GM12878 (cell line): ENCODE measurements around the gene PHLDA2. TPM values are rescaled to one million over a fixed set of nuclear protein-coding genes. Genes with fewer than 3 reads are reported as not detected.

Source experiments
- ATAC-seq: fragments of 200-7000 bp; cut with Tn5 transposase; 3 replicates; pipeline ENCODE4 v1.9.1; 2020; ENCODE audit warnings: mild to moderate bottlenecking, moderate library complexity
- BruUV-seq: library from RNA; stranded (reverse); fragments of 400-500 nt; replicated peaks from 2 replicates; lab custom pipeline; 2021; lab: Mats Ljungman, UMichigan
- CTCF ChIA-PET: fragments of 300-600 bp; sonication (Branson Sonifier 250); formaldehyde crosslinking; extraction: SDS; loops from one replicate; lab custom pipeline; 2021; ENCODE audit warnings: inconsistent platforms; lab: Yijun Ruan, JAX
- POLR2A ChIA-PET: fragments of 350-600 bp; formaldehyde crosslinking; extraction: SDS; loops from one replicate; lab custom pipeline; 2021; ENCODE audit warnings: inconsistent platforms; lab: Charles Lee
- RAD21 ChIA-PET: fragments of 300-600 bp; sonication (Branson Sonifier 250); formaldehyde crosslinking; loops from one replicate; lab custom pipeline; 2023; ENCODE audit warnings: antibody characterized with exemption; ENCODE audit not compliant: unreplicated experiment; lab: Charles Lee
- SMC1A ChIA-PET: fragments of 300-600 bp; sonication (Branson Sonifier 250); formaldehyde crosslinking; loops from one replicate; lab custom pipeline; 2023; ENCODE audit not compliant: unreplicated experiment, uncharacterized antibody; lab: Charles Lee
- DNase-seq: peaks from one replicate; pipeline ENCODE4 v3.0.0-alpha.2; 2011; ENCODE audit warnings: low read depth, low spot score
- FAIRE-seq: peaks from 3 replicates; lab custom pipeline; 2011; peaks lifted over from hg19 to GRCh38; lab: Jason Lieb, UNC
- H2AFZ ChIP-seq: 2 replicates; pipeline ENCODE4 v1.6.0; 2011; ENCODE audit warnings: low read depth, low read length, control low read depth; ENCODE audit not compliant: control insufficient read depth
- H3K27ac ChIP-seq: 2 replicates; pipeline ENCODE4 v1.5.1; 2011; ENCODE audit warnings: control low read depth; ENCODE audit not compliant: control insufficient read depth, insufficient read depth
- H3K27me3 ChIP-seq, 2 experiments: replicated peaks in 1 of 2; 2 replicates each; pipeline versions ENCODE4 v1.6.0 to v1.6.1; 2011; ENCODE audit warnings: low read length in 1 of 2; ENCODE audit not compliant: control insufficient read depth in 2 of 2, insufficient read depth in 2 of 2
- H3K36me3 ChIP-seq, 2 experiments: 2 replicates each; pipeline ENCODE4 v1.5.1; 2011; ENCODE audit warnings: low read length in 1 of 2; ENCODE audit not compliant: control insufficient read depth in 2 of 2, insufficient read depth in 2 of 2
- H3K4me1 ChIP-seq: 2 replicates; pipeline ENCODE4 v1.6.1; 2011; ENCODE audit warnings: mild to moderate bottlenecking, low read length, moderate library complexity, mixed read lengths; ENCODE audit not compliant: control insufficient read depth, insufficient read depth
- H3K4me2 ChIP-seq: 2 replicates; pipeline ENCODE4 v1.6.0; 2011; ENCODE audit warnings: control low read depth; ENCODE audit not compliant: control insufficient read depth, insufficient read depth
- H3K4me3 ChIP-seq: fragments of 200-600 bp; sonication (generic); 2 replicates; pipeline ENCODE4 v1.5.1; 2016
- H3K79me2 ChIP-seq: 2 replicates; pipeline ENCODE4 v1.6.0; 2011; ENCODE audit warnings: low read length; ENCODE audit not compliant: control insufficient read depth, insufficient read depth
- H3K9ac ChIP-seq: 2 replicates; pipeline ENCODE4 v1.8.0; 2011; ENCODE audit warnings: low read length, control low read depth, mixed read lengths; ENCODE audit not compliant: control insufficient read depth, insufficient read depth
- H3K9me3 ChIP-seq: replicated peaks from 3 replicates; pipeline ENCODE4 v1.5.1; 2011; ENCODE audit warnings: mild to moderate bottlenecking, low read length; ENCODE audit not compliant: control insufficient read depth, insufficient read depth
- H4K20me1 ChIP-seq: 2 replicates; pipeline ENCODE4 v1.6.0; 2011; ENCODE audit not compliant: control insufficient read depth, insufficient read depth
- BMI1 ChIP-seq: fragments of 450-650 bp; IDR thresholded peaks from 2 replicates; pipeline ENCODE4 v1.6.1; 2016; ENCODE audit warnings: mild to moderate bottlenecking, moderate library complexity, borderline replicate concordance
- CHD4 ChIP-seq: fragments of 200-600 bp; sonication (generic); IDR thresholded peaks from 2 replicates; pipeline ENCODE4 v1.6.1; 2016; ENCODE audit warnings: mild to moderate bottlenecking
- FOXM1 ChIP-seq: IDR thresholded peaks from 2 replicates; pipeline ENCODE4 v1.6.1; 2012; ENCODE audit warnings: low read depth, mild to moderate bottlenecking, inconsistent platforms, low read length, moderate library complexity
- KDM1A ChIP-seq: fragments of 200-600 bp; sonication (generic); IDR thresholded peaks from 2 replicates; pipeline ENCODE4 v1.6.1; 2016; ENCODE audit warnings: borderline replicate concordance
- MEF2B ChIP-seq: fragments of 450-650 bp; IDR thresholded peaks from 2 replicates; pipeline ENCODE4 v1.6.1; 2018; ENCODE audit warnings: mild to moderate bottlenecking, moderate library complexity; ENCODE audit not compliant: partially characterized antibody, poor library complexity, severe bottlenecking
- NFIC ChIP-seq: IDR thresholded peaks from 2 replicates; pipeline ENCODE4 v1.6.1; 2012; ENCODE audit warnings: low read depth, mild to moderate bottlenecking, inconsistent platforms, low read length, moderate library complexity
- RAD51 ChIP-seq: fragments of 450-650 bp; IDR thresholded peaks from 2 replicates; pipeline ENCODE4 v1.6.1; 2016; ENCODE audit warnings: moderate library complexity, mild to moderate bottlenecking, inconsistent platforms
- RELA ChIP-seq: fragments of 450-650 bp; IDR thresholded peaks from 2 replicates; pipeline ENCODE4 v1.8.0; 2014; ENCODE audit warnings: borderline replicate concordance; ENCODE audit not compliant: partially characterized antibody
- STAT3 ChIP-seq: IDR thresholded peaks from 2 replicates; pipeline ENCODE4 v1.6.1; 2011; ENCODE audit warnings: low read depth, low read length, improper control_type of control experiment
- YBX1 ChIP-seq: fragments of 450-650 bp; IDR thresholded peaks from 2 replicates; pipeline ENCODE4 v1.6.1; 2016; ENCODE audit warnings: antibody characterized with exemption
- ZBTB11 ChIP-seq: fragments of 450-650 bp; formaldehyde crosslinking; IDR thresholded peaks from 2 replicates; pipeline ENCODE4 v1.5.0; 2022; ENCODE audit warnings: mild to moderate bottlenecking, missing genetic modification characterization
- WGBS: methylation state at CpG from one replicate; pipeline ENCODE4 v1.1.6; 2016; ENCODE audit warnings: low lambda C conversion rate; ENCODE audit not compliant: insufficient replicate concordance, insufficient coverage; ENCODE audit errors: missing lambda C conversion rate; 5-methylcytosine and 5-hydroxymethylcytosine counted together
- in situ Hi-C: fragments of 300-500 bp; cut with MboI; formaldehyde crosslinking; loops from 9 replicates; pipeline ENCODE4 v1.14.3; 2018; ENCODE audit warnings: mixed read lengths
- intact Hi-C: fragments of 100-400 bp; cut with micrococcal nuclease; formaldehyde crosslinking; loops from one replicate; pipeline ENCODE4 v1.14.2; 2022; ENCODE audit not compliant: unreplicated experiment
- polyA plus RNA-seq, 11 experiments: library from polyadenylated mRNA; depleted of rRNA in 4 of 11; unstranded in 6 of 11; stranded (reverse) in 5 of 11; fragments of >200 nt; fragmentation: Nextera tagmentation in 4 of 11; fragmentation: Illumina TruSeq in 1 of 11; extraction: Ambion mirVana in 4 of 11; extraction: Trizol in 1 of 11; gene quantifications; 1 replicate in 1 of 11; 2 replicates in 10 of 11; pipeline versions ENCODE4 v1.2.1 to v1.2.3, GENCODE V29; 2011 to 2016; ENCODE audit warnings: inconsistent platforms in 2 of 11, missing spikeins in 2 of 11, low read depth in 1 of 11
- total RNA-seq, 4 experiments: library from RNA; depleted of rRNA in 3 of 4; stranded (reverse); fragments of >200 nt in 3 of 4; fragmentation: Illumina TruSeq in 1 of 4; extraction: Trizol in 1 of 4; gene quantifications; 2 replicates each; pipeline versions ENCODE4 v1.2.1 to v1.2.3, GENCODE V29; 2013 to 2021

Gene PHLDA2
- total and polyA plus RNA-seq, 10 of the 15 experiments (the other 5 are each of a cell fraction or from before 2014, with no cell fraction given), result 0.15 to 0.49 (median 0.16) TPM; not detected in 7

- Histone ChIP-seq H4K20me1 (no peaks in the 10 kb centered on the region), H3K9ac (no peak overlapping the region), H3K27me3 (no peaks in the 10 kb centered on the region), H3K4me2 (no peak overlapping the region), H3K4me1 (no peaks in the 10 kb centered on the region), H2AFZ (no peak overlapping the region), H3K27ac (no peak overlapping the region), H3K4me3 (no peak overlapping the region), H3K79me2 (peaks cover 28% of the 10 kb centered on the region), H3K9me3 (no peaks in the 10 kb centered on the region), H3K36me3 (peaks cover 22 to 33% of the 10 kb centered on the region in 2 experiments)
- CTCF ChIA-PET, result interaction anchor here (0.8 to 3.6 kb wide), 9 partner anchors 13 to 114 kb away, joined by 3 to 43 read pairs (median 5); no protein-coding TSS in a partner anchor
- in situ Hi-C loops (no loop called here), intact Hi-C loops (loop anchor here (10.0 kb wide), 1 partner anchor 118 kb away; no protein-coding TSS in a partner anchor)
- FAIRE-seq (no peak), DNase-seq (no peak), ATAC-seq (peak; percentile 21; the same call in 2 of the 3 replicates)
- RAD21 ChIA-PET, result interaction anchor here (1.0 to 3.5 kb wide), 5 partner anchors 13 to 115 kb away, joined by 3 to 23 read pairs (median 7); no protein-coding TSS in a partner anchor
- TF ChIP-seq CHD4 (no peak), RAD51 (no peak), FOXM1 (no peak), RELA (no peak), KDM1A (no peak), YBX1 (no peak), MEF2B (no peak), NFIC (no peak), STAT3 (no peak), BMI1 (no peak), ZBTB11 (CRISPR knock-in tag) (no peak)
- WGBS, result 71% methylated on average over 6 of the region's 6 CpGs
- POLR2A ChIA-PET, result interaction anchor here (0.6 to 2.1 kb wide), 2 partner anchors 11 to 13 kb away, joined by 3 to 5 read pairs; no protein-coding TSS in a partner anchor
- no TSS peak for BruUV-seq
- SMC1A ChIA-PET, result interaction anchor here (0.6 to 3.7 kb wide), 9 partner anchors 10 to 115 kb away, joined by 3 to 26 read pairs (median 4); no protein-coding TSS in a partner anchor
Observed at GRCh38 chr11:2976294-2977063, 47.3 kb upstream of the PHLDA2 start.
